GM19193 (cell line): Measurements from ENCODE around the gene CRACR2B.
A peak's percentile ranks its signal among the peaks of the same experiment; 100 is the strongest.

Experiments
- POLR2A ChIP-seq: IDR thresholded peaks from 4 replicates; pipeline ENCODE4 v1.6.1; 2011; ENCODE audit not compliant: insufficient read depth, insufficient read length; ENCODE audit errors: extremely low read depth

The CRACR2B gene

DNA sequence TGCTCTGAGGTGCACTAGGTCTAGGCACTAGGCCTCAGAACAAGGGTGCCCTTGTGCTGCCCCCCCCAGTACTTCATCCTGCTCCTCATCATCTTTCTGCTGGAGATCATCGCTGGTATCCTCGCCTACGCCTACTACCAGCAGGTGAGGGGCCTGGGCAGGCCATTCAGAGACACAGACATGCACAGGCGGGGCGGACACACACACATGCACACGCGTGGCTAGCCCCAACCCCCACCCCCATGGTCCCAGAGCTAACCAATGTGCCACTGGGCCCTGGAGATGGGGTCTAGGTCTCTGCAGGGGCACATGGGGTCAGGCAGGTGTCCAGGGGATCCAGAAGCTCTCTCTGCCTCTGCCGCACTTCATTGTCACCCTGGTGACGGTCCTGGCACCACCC is 9.0 kb downstream of the CRACR2B start:
- no peak for TF ChIP-seq POLR2A

DNA sequence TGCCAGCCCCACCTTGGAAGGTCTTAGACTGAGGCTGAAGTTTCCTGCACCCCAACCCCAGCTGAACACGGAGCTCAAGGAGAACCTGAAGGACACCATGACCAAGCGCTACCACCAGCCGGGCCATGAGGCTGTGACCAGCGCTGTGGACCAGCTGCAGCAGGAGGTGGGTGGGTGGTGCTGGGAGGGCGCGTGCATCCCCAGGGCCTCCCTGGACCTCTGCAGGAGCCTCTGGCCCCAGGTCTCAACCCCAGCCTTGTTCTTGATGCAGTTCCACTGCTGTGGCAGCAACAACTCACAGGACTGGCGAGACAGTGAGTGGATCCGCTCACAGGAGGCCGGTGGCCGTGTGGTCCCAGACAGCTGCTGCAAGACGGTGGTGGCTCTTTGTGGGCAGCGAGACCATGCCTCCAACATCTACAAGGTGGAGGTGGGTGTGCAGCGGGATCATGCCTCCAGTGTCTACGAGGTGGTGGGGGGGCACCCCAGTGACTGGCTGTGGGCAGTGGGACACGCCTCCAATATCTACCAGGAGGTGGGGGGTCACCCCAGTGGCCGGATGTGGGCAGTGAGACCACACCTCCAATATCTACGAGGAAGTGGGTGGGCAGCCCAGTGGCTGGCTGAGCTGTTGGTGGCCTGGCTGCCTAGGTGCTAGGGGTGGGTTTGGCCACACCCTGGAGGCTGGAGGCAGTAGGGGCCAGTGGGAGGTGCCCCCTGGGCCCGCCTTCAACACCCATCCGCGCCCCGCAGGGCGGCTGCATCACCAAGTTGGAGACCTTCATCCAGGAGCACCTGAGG is 9.7 kb downstream of the CRACR2B start:
- peak; percentile 24 for TF ChIP-seq POLR2A

DNA sequence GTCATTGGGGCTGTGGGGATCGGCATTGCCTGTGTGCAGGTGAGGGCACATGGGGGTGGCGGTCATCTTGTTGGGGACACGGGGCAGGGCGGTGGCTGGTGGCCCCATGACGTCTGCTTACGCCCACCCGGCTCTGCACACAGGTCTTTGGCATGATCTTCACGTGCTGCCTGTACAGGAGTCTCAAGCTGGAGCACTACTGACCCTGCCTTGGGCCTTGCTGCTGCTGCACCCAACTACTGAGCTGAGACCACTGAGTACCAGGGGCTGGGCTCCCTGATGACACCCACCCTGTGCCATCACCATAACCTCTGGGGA is 10.2 kb downstream of the CRACR2B start:
- TF ChIP-seq POLR2A = no peak

DNA sequence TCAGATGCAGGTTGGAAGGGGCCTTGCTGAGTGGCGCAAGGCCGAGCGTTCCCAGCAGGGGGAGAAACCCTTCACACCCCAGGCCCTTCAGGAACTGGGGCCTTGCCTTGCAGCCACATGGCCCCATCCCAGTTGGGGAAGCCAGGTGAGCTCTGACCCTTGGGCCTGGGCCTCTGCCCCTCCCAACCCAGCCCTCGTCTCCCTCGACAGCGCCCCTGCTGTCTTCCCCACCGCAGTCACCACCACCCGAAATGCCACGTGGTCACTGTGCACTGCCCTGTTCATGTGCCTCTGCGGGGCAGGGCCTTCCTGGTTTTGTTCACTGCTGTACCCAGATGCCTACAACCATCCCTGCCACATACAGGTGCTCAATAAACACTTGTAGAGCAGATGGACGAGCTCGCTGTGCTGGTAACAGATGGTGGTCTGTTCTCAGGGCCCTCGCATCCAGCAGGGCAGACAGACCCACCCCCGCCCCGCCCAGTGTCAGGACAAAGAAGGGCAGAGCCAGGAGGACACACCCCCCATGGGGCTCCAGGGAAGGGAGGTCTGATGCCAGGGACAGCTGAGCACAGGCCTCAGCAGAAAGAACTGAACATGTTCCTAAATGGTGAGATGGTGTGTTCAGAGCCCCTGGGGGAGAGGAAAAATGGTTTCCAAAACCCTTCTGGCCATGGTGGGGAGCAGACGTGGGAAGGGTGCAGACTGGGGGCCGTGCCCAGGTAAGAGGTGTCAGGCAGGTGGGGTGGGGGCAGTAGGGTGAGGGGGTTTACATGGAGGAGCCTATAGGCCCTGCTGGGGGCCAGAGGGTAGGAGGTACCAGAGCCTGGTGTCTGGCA is 10.9 kb downstream of the CRACR2B start:
- TF ChIP-seq POLR2A = no peak

DNA sequence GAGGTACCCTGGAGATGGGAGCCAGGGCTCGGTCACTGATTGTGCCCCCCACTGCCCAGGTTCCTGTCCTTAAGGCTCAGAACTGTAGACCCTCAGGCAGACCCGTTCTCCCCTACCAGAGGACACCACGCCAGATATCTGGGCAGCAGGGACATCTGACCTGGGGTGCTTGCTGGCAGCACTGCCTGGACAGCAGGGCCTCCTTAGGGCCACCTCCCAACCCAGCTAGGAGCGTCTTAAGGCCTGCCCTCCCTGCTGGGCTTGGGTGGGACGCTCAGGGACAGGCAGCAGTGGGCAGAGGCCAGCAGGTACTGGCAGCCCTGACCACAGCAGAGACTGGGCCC is 11.5 kb downstream of the CRACR2B start:
- TF ChIP-seq POLR2A = no peak

DNA sequence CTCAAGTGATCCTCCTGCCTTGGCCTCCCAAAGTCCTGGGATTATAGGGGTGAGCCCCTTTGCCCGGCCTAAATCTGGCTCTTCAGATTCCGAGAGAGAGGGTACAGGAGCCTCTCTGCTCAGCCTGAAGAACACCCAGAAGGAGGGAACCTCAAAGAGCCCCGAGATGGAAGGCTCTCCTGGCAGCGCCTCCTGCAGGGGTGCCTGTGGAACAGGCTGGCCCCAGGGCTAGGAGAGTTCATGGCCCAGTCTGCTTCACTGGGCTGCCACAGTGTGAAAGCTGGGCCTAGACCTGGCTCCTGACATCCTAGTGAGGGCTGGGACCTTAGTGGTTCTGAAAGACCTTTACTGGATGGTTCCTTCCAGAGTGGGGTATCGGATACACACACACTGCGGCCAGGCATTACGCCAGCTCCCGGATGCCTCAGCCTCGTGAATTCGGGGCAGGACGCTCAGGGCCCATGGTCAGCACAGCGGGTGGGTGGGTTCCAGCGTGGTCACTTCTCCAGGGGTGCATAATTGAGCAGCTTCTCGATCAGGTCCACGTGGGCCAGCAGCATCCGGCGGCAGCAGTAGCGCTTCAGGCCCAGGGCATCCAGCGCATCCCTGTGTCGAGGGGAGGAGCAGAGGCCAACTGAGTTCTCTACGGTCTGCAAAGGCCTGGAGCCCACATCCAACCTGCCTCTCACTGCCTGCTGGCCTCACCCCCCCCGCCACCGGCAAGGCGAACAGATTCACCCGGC is 12.3 kb downstream of the CRACR2B start:
- no peak for TF ChIP-seq POLR2A

DNA sequence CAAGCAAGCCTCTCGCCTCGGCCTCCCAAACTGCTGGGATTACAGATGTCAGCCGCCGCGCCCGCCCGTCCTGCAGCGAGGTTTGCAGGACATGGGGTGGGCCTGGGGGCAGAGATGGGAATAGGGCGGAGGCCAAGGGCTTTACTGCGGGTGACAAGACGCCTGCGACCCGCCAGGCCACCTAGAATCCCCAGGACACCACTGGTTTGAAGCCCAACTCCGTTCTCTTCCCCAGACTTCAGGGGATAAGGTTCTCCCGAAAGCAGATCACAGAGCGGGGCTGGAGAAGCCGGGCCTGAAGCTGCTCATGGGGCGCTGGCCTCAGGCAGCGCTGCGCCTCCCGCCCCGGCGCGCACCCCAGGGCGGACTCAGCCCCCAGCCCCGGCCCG is 14.3 kb downstream of the CRACR2B start:
- no peak for TF ChIP-seq POLR2A

DNA sequence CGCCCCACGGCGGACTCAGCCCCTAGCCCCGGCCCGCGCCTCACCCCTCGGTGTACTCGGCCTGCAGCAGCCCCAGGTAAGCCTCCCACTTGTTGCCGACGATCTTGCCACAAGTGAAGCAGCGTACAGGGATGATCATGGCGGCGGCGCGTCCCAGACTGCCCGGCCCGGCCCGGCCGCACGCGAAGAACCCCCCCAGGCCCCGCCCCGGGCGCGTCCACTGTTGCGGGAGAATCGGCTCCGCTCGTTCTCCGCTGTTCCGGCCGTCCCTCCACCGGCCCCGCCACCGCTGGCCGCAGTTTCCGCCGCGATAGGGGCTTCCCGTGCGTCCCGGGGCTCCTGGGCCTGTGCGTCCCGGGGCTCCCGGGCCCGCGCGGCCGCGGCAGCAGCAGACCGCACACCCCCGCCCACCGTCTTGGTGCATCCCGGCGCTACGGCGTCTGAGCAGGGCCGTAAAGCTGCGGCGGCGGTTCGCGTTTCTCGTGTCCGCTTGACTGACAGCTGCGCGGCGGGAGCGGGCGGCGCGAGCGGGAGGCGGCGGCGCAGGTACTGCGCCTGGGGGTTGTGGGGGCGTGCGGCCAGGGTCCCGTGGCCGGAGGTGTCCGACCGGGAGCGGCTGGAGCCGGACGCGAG is 14.8 kb downstream of the CRACR2B start, which contains the start of the genes POLR2L and TSPAN4:
Gene POLR2L (minus strand): TSS at position 160 of the 633 bp plus-strand sequence. CDS start 21 bp downstream, at position 139.
Gene TSPAN4 (plus strand): TSS at position 483 of the 633 bp plus-strand sequence. CDS start 7,453 bp downstream, outside the sequence.
- TF ChIP-seq POLR2A = peak; percentile 99

DNA sequence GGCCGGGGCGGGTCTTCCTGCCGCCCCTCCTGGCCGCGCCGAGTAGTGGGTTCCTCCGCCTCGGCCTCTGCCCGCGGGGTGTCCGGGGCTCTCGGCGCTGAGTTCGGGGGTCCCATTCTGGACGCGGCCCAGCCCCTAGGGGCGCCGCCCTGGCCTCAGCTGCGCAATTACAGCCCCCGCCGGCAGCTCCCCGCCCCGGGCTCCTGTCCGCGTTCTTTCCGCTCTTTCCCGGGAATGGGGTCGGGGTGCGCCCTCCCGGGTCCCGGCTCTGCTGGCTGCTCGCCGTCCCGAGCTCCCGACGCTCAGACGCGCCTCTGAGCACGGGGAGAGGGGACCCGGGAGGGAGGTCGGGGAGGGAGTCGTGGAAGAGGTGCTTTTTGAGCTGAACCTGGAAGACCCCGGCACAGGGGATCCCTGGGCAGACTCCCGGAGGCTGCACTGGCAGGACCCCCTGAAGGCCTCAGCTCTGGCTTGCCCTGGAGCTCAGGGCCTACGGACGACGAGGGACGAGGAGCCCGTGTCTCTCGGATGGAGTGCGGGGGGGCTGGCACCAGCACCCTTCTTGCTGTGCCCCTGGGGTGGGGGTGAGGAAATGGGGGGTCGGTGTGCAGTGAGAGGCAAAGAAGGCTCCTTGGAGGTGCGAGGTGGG is 15.5 kb downstream of the CRACR2B start:
- TF ChIP-seq POLR2A = no peak

DNA sequence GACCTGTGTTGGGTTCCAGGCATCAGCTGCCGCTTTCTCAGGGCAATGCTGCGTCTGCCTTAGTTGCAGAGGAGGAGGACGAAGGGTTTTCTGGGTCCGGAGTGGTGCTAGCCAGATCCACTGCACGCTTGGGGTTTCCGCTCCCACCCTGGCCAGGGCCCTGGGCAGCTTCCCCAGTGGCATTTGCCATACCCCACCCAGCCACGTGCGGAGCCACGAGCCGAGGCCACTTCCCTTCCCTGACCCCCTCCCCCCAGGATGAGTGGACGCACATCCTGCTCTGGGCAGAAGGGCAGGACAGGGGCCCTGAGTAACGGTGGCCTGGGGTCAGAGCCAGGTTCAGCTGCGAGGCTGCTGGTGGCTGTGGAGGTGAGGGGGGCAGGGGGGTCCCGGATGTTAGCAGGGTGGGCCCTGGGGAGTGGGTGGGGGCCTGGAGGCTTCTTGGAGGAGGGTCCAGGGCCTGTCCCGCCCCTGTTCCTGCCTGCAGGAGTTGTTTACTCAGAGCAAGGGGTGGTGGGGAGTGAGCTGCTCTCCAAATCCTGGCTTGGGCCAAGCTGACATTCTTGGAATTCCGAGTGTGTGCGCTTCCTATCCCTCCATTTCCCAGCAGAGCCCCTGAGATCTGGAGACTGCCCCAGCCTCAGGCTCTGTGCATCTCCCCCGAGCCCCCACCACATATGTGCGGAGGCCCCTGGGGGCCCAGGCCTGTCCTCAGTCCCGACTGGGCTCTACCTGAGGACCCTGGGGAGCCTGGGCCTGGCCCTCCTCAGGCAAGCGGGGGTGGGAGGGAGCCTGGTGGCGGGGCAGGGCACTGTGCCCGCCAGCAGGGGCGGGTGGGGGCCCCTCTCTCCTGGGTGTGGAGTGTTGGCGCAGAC is 16.3 kb downstream of the CRACR2B start:
- no peak for TF ChIP-seq POLR2A

DNA sequence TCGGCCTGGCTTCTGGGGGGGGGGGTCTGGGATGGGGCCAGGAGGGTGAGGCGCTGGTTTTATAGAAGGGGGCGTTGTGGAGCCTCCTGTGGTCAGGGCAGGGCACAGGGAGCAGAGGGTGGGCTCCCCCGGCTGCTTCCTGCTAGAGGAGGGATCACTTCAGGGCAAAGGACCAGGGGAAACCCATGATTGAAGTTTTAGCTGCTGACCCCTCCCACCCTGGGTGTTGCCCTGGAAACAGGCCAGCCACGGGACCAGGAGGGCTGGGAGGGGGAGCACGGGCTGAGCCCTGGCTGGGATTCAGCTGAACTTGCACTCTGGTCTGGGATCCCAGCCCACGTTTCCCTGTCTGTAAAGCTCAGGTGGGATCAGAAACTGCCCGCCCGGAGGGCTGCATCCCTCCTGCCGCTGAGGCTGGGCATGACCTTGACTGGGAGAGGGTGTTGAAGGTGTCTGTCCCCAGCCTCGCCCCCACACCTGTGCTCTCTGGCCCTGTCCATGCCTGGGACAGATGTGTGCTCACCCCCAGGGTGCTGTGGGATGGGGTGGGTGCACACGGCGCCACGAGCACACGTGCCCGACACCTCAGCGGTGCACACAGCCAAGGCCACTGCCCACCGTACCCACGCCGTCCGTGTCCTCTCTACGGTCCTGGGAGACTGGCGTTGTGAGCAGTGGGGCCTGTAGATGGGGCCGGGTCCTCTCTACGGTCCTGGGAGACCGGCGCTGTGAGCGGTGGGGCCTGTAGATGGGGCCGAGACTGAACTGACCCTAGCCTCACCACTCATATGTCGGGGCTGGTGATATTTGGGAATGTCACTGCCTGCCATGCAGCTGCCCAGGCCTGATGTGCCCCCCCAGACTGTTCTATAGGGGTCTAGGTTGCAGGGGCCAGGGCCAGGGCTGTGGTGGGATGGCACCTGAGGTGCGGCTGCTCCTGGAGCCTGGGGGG is 17.2 kb downstream of the CRACR2B start:
- no peak for TF ChIP-seq POLR2A

DNA sequence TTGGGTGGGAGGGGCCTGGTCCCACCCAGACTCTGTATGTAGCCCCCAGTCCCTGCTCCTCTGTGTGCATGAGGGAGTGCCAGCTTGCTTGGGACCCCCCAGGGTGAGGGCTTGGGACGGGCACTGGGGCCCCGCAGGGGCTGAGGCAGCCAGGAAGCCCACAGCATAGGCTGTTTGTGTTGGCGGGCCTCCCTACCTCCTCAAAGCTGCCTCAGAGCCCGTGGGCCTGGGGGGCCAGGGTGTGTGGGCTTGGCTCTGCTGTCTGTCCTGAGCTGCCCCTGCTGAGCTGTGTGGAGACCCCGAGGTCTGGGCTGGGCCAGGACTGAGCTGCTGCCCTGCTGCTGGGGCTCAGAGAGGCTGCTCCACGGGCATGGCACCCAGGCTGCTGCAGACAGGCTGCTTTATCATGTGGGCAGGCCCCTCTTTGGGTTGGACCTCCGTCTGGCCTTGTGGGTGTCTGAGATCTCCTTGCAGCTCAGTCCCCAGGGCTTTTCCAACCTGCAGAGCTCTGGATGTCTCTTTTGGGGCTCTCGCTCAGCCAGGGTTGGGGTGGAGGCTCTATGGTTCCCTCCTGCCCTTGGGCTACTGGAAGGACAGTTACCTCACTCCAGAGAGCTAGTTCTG is 18.3 kb downstream of the CRACR2B start:
- no peak for TF ChIP-seq POLR2A
